A673 (cell line): ENCODE results near the gene RHBDD3.

Experiments
- CTCF ChIP-seq: fragments of 300-800, 200-600 bp; sonication (generic); conservative IDR thresholded peaks from 2 replicates; pipeline ENCODE4 v1.5.1; 2017; ENCODE audit warnings: low read depth, mild to moderate bottlenecking, antibody characterized with exemption, low read length, moderate library complexity, mixed read lengths
- EZH2 ChIP-seq: fragments of 200-600 bp; sonication (generic); IDR thresholded peaks from 2 replicates; pipeline ENCODE4 v1.6.1; 2017; ENCODE audit warnings: borderline replicate concordance, low read depth, mild to moderate bottlenecking, mixed read lengths, antibody characterized with exemption, low read length; ENCODE audit not compliant: poor library complexity, severe bottlenecking

- TF ChIP-seq CTCF (no peak), EZH2 (no peak)
Measured at GRCh38 chr22:29230972-29231875, 36.6 kb downstream of the RHBDD3 start.
